ENCODE measurements around the gene COL5A1. TPM values are rescaled to one million over a fixed set of nuclear protein-coding genes. Genes with fewer than 3 reads are reported as not detected.

Gene COL5A1
- total RNA-seq, 4 donors from 2014 or later, result 4.8 to 16.5 (median 9.4) TPM

DNA sequence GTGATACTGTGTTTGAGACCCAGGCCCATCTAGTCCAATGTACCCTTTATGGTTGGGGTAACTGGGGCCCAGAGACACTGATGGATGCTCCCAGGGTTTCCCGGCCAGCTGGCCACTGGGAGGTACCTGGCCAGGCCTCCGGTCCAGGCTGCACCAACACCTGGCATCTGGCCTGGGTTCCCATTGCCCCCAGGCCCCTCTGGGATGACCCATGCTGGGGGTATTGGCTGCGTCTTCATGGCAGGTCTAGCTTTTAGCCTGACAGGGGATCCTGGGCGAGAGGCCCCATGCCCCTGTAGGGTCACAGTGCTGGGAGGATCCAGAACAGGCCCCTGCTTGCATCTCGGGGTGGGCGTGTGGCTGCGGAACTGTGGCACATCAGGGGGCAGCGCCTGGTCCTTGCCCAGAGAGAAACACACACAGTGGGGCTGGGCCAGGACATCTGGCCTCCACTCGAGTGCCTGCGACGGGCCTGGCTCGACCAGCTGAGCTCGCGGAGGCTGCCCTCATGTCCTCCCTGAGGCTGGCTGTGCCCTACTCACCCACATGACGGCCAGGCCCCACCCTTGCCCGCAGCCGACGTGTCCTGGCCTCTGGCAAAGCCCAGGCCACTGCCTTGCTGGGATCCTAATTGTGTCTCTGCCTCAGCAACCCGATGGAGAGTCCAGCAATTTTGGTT lies 21.5 kb upstream of the COL5A1 start:
- TF ChIP-seq, protein P1, sequence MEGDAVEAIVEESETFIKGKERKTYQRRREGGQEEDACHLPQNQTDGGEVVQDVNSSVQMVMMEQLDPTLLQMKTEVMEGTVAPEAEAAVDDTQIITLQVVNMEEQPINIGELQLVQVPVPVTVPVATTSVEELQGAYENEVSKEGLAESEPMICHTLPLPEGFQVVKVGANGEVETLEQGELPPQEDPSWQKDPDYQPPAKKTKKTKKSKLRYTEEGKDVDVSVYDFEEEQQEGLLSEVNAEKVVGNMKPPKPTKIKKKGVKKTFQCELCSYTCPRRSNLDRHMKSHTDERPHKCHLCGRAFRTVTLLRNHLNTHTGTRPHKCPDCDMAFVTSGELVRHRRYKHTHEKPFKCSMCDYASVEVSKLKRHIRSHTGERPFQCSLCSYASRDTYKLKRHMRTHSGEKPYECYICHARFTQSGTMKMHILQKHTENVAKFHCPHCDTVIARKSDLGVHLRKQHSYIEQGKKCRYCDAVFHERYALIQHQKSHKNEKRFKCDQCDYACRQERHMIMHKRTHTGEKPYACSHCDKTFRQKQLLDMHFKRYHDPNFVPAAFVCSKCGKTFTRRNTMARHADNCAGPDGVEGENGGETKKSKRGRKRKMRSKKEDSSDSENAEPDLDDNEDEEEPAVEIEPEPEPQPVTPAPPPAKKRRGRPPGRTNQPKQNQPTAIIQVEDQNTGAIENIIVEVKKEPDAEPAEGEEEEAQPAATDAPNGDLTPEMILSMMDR (IDR thresholded peaks at IDR 0.05), result no peak
- no peak for TF ChIP-seq POLR2A (IDR thresholded peaks at IDR 0.05)
- Histone ChIP-seq H3K27ac (no peak overlapping the region), H3K4me3 (replicated peaks in 1 of 3) (no peak overlapping the region), H3K36me3 (no peaks in the 10 kb centered on the region), H3K9me3 (no peaks in the 10 kb centered on the region), H3K27me3 (no peaks in the 10 kb centered on the region), H3K4me1 (no peaks in the 10 kb centered on the region)
- DNase-seq, result no peak
- intact Hi-C loops (cut with DNase I), result no loop called here
- WGBS, 2 donors, result 80 to 92% methylated on average over 1 to 2 of the region's 19 CpGs

DNA sequence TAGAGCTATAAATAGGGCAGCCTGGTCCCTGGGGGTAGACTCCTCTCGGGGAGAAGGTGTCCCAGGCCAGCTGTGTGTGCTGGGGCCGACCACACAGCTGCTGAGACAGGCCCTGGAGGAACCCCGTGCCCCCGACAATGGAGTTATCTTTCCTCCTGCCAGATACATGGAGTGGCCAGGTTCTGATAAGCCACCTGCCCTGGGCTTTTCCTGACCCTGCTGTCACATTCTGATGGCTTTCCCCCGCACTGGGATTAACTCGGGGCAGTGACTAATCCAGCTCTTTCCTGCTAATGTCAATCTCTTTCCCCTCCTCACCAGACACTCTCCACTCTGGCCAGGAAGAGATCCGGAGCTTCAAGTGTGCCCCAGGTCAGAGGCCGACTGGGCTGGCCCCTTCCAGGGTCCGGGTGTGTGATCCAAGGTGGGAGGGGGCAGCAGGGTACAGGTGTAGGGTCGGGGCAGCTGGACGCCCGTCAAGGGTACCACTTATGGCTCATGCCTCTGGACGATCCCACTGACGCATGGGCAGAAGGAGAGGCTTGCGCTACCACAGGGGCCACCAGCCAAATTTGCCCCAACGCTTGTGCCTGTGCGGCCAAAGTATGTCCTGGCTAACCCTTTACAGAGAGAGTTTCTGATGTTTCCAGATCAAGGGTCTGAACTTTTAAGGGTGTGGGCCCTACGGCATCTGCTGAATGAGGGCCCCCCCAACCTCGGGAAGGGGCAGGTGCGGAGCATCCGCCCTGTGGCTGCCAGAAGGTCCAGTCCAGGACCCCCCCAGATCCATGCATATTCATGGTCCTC lies 20.6 kb upstream of the COL5A1 start:
- no peak for DNase-seq

DNA sequence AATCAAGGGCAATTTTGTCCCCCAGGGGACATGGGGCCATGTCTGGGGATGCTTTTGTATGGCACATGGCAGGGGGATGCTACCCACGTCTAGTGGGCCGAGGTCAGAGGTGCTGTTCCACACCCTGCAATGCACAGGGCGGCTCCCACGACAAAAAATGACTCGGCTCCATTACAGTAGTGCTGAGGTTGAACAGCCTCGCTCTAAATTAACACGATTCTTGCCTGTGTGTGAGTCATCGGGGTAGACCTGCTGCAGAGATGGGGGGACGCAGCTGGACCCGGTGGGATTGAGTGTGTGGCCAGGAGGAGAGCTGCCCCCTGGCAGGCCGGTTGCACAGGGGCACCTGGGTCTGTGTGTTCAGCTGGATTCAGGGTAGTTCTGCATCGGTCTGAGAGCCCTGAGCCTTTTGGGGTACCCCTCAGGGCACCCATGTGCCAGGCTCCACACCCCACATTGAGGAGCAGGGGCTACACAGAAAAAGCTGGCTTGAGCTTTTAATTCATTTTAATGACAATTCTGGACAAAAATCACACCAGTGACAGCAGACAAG lies 20.0 kb upstream of the COL5A1 start:
- DNase-seq, result no peak
- H3K27ac ChIP-seq, result no peak overlapping the region
- intact Hi-C loops (cut with DNase I), result no loop called here
- H3K4me1 ChIP-seq, result no peaks in the 10 kb centered on the region
- H3K4me3 ChIP-seq (replicated peaks in 1 of 3), result no peak overlapping the region
- H3K36me3 ChIP-seq, result no peaks in the 10 kb centered on the region
- TF ChIP-seq, protein P1 (IDR thresholded peaks at IDR 0.05), result no peak
- no peak for TF ChIP-seq POLR2A (IDR thresholded peaks at IDR 0.05)
- H3K27me3 ChIP-seq, result no peaks in the 10 kb centered on the region
- H3K9me3 ChIP-seq, result no peaks in the 10 kb centered on the region
- 81 to 91% methylated on average over 5 to 10 of the region's 12 CpGs for WGBS, 2 donors

More for the DNA sequence above, 20.6 kb upstream of the COL5A1 start:
- Histone ChIP-seq H3K27ac (no peak overlapping the region), H3K36me3 (no peaks in the 10 kb centered on the region), H3K4me1 (no peaks in the 10 kb centered on the region), H3K27me3 (no peaks in the 10 kb centered on the region), H3K9me3 (no peaks in the 10 kb centered on the region), H3K4me3 (replicated peaks in 1 of 3) (no peak overlapping the region)
- TF ChIP-seq, protein P1 (IDR thresholded peaks at IDR 0.05), result no peak
- no peak for TF ChIP-seq POLR2A (IDR thresholded peaks at IDR 0.05)
- intact Hi-C loops (cut with DNase I), result no loop called here
- WGBS, 2 donors, result 69 to 82% methylated on average over 18 to 19 of the region's 21 CpGs

DNA sequence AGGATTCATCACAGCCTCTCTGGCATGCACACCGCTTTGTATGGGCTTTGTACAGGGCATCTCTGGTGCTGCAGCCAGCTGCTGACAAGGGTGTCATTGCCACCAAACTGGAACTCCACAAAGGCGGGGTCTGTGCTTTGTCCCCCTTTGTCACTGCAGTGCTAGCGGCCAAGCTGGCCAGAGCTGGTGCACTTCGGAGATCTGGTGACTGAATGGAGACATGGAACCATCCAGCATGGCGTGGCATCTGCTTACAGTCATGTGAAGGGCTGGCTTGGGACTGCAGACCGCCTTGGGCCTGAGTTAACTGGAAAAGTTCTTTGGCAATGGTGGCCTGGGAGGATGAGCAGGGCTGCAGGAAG lies 18.7 kb upstream of the COL5A1 start:
- WGBS, 2 donors, result 85 to 91% methylated on average over 6 of the region's 6 CpGs
- DNase-seq, result no peak
- TF ChIP-seq POLR2A (IDR thresholded peaks at IDR 0.05), result no peak
- TF ChIP-seq, protein P1 (IDR thresholded peaks at IDR 0.05), result no peak

More for the DNA sequence above, 18.7 kb upstream of the COL5A1 start:
- Histone ChIP-seq H3K9me3 (no peaks in the 10 kb centered on the region), H3K36me3 (no peaks in the 10 kb centered on the region), H3K4me1 (no peaks in the 10 kb centered on the region), H3K27ac (no peak overlapping the region), H3K4me3 (replicated peaks in 1 of 3) (no peak overlapping the region), H3K27me3 (no peaks in the 10 kb centered on the region)
- intact Hi-C loops (cut with DNase I), result no loop called here
